Measurements from ENCODE around the gene IGSF6.
"Not testable (repeated sequence)": the region's sequence is repeated elsewhere in the genome, so short reads cannot be mapped to it uniquely, and the experiment has no call there.

Gene IGSF6
- total RNA-seq = 0.04 to 0.96 (median 0.27) reads per million in 3 experiments

- DNase-seq = no peak
Measured at GRCh38 chr16:21652453-21652852, at the start of gene IGSF6. TSS of gene IGSF6 (minus strand) at chr16:21652608. CDS start at chr16:21652598, 10 bp downstream.

- DNase-seq = no peak
Measured at GRCh38 chr16:21701271-21701670, 48.9 kb upstream of the IGSF6 start.

GRCh38 chr16:21698169-21699032 is 46.0 kb upstream of the IGSF6 start:
- no peak for DNase-seq

GRCh38 chr16:21697032-21697431 is 44.6 kb upstream of the IGSF6 start:
- no peak for DNase-seq

GRCh38 chr16:21694609-21695008 is 42.2 kb upstream of the IGSF6 start:
- DNase-seq = no peak

- DNase-seq = not testable (repeated sequence)
Measured at GRCh38 chr16:21690967-21691366, 38.6 kb upstream of the IGSF6 start.

- no peak for DNase-seq
Measured at GRCh38 chr16:21689107-21689506, 36.7 kb upstream of the IGSF6 start.

GRCh38 chr16:21685034-21685455 is 32.6 kb upstream of the IGSF6 start:
- DNase-seq = no peak

GRCh38 chr16:21684199-21684598 is 31.8 kb upstream of the IGSF6 start:
- peak; percentile 11 for DNase-seq

- no peak for DNase-seq
Measured at GRCh38 chr16:21683184-21683583, 30.8 kb upstream of the IGSF6 start.

GRCh38 chr16:21680714-21681113 is 28.3 kb upstream of the IGSF6 start:
- DNase-seq = not testable (repeated sequence)

GRCh38 chr16:21674456-21674855 is 22.0 kb upstream of the IGSF6 start:
- DNase-seq = not testable (repeated sequence)

- no peak for DNase-seq
Measured at GRCh38 chr16:21673469-21673868, 21.1 kb upstream of the IGSF6 start.

GRCh38 chr16:21667575-21667974 is 15.2 kb upstream of the IGSF6 start:
- DNase-seq = no peak

- no peak for DNase-seq
Measured at GRCh38 chr16:21666772-21667171, 14.4 kb upstream of the IGSF6 start.

GRCh38 chr16:21664801-21665492 is 12.5 kb upstream of the IGSF6 start:
- no peak for DNase-seq

- no peak for DNase-seq
Measured at GRCh38 chr16:21663889-21664647, 11.7 kb upstream of the IGSF6 start, which contains the start of gene OTOA. TSS of gene OTOA (plus strand) at chr16:21663968. CDS start at chr16:21678515, 14,547 bp downstream.

- DNase-seq = no peak
Measured at GRCh38 chr16:21659124-21659523, 6.7 kb upstream of the IGSF6 start.

- peak; percentile 58 for DNase-seq
Measured at GRCh38 chr16:21656795-21657768, 4.7 kb upstream of the IGSF6 start.

- DNase-seq = no peak
Measured at GRCh38 chr16:21654881-21655280, 2.5 kb upstream of the IGSF6 start.

GRCh38 chr16:21654466-21654865 is 2.1 kb upstream of the IGSF6 start:
- DNase-seq = no peak

GRCh38 chr16:21653571-21653970 is 1.2 kb upstream of the IGSF6 start:
- no peak for DNase-seq

All from central memory CD4-positive, alpha-beta T cell (primary cell).